ENCODE data around the gene RGL3.

DNA sequence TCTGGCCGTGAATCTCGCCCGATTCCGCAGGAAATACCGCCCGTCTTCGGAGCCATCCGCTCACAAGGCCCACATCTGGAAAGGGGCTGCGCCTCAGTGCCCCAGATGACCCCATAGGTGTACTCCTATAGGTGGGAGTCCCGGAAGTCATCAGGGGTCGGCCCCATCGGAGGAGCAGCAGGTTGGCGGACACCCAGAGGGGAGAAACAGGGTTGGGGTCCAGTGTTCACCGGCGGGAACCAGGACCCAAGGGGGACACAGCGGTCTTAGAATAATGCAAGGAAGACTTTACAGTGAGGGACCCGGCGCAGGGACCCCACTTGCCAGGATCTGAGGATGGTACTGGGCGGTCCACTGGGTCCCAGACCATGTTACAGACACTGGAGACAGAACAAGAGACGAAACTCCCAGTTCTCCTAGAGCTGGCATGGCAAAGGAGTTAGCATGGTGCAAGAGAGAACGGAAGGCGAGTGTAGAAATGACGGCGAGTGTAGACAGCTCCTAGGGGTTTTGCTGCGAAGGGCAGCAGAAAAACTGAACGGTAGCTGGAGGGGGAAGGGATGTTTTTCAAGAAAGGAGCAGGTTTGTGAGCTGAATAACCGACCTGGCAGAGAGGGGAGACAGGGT is 4.2 kb upstream of the RGL3 start:
- no peak for TF ChIP-seq POLR2AphosphoS5 (IDR thresholded peaks at IDR 0.05; ENCODE audit: low read depth)
- TF ChIP-seq, protein P1, sequence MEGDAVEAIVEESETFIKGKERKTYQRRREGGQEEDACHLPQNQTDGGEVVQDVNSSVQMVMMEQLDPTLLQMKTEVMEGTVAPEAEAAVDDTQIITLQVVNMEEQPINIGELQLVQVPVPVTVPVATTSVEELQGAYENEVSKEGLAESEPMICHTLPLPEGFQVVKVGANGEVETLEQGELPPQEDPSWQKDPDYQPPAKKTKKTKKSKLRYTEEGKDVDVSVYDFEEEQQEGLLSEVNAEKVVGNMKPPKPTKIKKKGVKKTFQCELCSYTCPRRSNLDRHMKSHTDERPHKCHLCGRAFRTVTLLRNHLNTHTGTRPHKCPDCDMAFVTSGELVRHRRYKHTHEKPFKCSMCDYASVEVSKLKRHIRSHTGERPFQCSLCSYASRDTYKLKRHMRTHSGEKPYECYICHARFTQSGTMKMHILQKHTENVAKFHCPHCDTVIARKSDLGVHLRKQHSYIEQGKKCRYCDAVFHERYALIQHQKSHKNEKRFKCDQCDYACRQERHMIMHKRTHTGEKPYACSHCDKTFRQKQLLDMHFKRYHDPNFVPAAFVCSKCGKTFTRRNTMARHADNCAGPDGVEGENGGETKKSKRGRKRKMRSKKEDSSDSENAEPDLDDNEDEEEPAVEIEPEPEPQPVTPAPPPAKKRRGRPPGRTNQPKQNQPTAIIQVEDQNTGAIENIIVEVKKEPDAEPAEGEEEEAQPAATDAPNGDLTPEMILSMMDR (IDR thresholded peaks at IDR 0.05; ENCODE audit: insufficient read depth, low read length): no peak
